Gastrocnemius medialis (tissue), 4 donors: ENCODE measurements around the gene PEX26.

ENCODE experiments used
- POLR2A ChIP-seq, 2 donors: fragments of 450-650 bp; IDR thresholded peaks; one replicate each; pipeline ENCODE4 v1.6.1; 2017; ENCODE audit warnings: antibody characterized with exemption in 2 of 2, mild to moderate bottlenecking in 2 of 2, moderate library complexity in 2 of 2
- TF ChIP-seq, protein P1 (sequence below), 5 experiments: fragments of 450-650 bp in 3 of 5; fragments of 200-600 bp in 2 of 5; sonication (generic) in 2 of 5; IDR thresholded peaks in 4 of 5; conservative IDR thresholded peaks in 1 of 5; 1 replicate in 4 of 5; 2 replicates in 1 of 5; pipeline ENCODE4 v1.5.1; 2016 to 2019; ENCODE audit warnings: antibody characterized with exemption in 5 of 5, mild to moderate bottlenecking in 3 of 5, moderate library complexity in 3 of 5

DNA sequence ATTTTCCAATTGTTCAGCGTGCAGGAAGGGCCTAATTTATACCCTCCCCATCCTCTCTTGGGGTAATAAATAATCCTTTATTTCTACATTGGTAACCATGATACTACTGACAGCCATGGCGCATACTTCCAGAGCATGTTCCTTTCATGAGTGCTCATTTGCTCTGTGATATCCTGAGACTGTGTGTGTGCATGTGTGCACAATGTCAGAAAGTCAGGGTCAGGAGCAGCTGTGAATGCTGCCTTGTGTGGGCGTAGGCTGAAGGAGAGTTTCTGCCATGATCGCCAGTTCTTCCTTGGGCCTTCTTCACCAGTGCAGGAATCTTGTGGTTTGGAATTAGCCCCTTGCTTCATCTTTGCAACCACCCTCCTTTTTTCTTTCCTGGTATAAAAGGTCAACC lies 43.1 kb downstream of the PEX26 start:
- TF ChIP-seq, protein P1, sequence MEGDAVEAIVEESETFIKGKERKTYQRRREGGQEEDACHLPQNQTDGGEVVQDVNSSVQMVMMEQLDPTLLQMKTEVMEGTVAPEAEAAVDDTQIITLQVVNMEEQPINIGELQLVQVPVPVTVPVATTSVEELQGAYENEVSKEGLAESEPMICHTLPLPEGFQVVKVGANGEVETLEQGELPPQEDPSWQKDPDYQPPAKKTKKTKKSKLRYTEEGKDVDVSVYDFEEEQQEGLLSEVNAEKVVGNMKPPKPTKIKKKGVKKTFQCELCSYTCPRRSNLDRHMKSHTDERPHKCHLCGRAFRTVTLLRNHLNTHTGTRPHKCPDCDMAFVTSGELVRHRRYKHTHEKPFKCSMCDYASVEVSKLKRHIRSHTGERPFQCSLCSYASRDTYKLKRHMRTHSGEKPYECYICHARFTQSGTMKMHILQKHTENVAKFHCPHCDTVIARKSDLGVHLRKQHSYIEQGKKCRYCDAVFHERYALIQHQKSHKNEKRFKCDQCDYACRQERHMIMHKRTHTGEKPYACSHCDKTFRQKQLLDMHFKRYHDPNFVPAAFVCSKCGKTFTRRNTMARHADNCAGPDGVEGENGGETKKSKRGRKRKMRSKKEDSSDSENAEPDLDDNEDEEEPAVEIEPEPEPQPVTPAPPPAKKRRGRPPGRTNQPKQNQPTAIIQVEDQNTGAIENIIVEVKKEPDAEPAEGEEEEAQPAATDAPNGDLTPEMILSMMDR (IDR thresholded peaks at IDR 0.05 in 4 of 5, conservative IDR thresholded peaks at IDR 0.05 in 1 of 5), result no peak
- TF ChIP-seq POLR2A (IDR thresholded peaks at IDR 0.05), result no peak
